Measurements from ENCODE around the gene GATA5. TPM values are rescaled to one million over a fixed set of nuclear protein-coding genes. Genes with fewer than 3 reads are reported as not detected.
"Not testable (repeated sequence)": the region's sequence is repeated elsewhere in the genome, so short reads cannot be mapped to it uniquely, and the experiment has no call there.

Gene GATA5
- total RNA-seq, 1 donor from 2014 or later, result not detected

- no peak for DNase-seq (ENCODE audit: low spot score)
- no peak overlapping the region for H3K4me3 Mint-ChIP-seq (ENCODE audit: unreplicated experiment)
- H3K9me3 Mint-ChIP-seq (ENCODE audit: low read depth), result no peaks in the 10 kb centered on the region
- H3K27me3 Mint-ChIP-seq (ENCODE audit: low read depth), result peaks cover 12% of the 10 kb centered on the region
- no peaks in the 10 kb centered on the region for H3K4me1 Mint-ChIP-seq (ENCODE audit: low read depth)
- no peaks in the 10 kb centered on the region for H3K36me3 Mint-ChIP-seq (ENCODE audit: low read depth)
- no peak for TF ChIP-seq CTCF (IDR thresholded peaks at IDR 0.05)
- H3K27ac Mint-ChIP-seq (ENCODE audit: unreplicated experiment), result no peak overlapping the region
Observed at GRCh38 chr20:62494980-62495748, 19.4 kb upstream of the GATA5 start.

- DNase-seq (ENCODE audit: low spot score), result no peak
- Mint-ChIP-seq H3K9me3 (ENCODE audit: low read depth) (no peaks in the 10 kb centered on the region), H3K27me3 (ENCODE audit: low read depth) (peaks cover 15% of the 10 kb centered on the region), H3K4me1 (ENCODE audit: low read depth) (no peaks in the 10 kb centered on the region), H3K27ac (ENCODE audit: unreplicated experiment) (no peak overlapping the region), H3K36me3 (ENCODE audit: low read depth) (no peaks in the 10 kb centered on the region), H3K4me3 (ENCODE audit: unreplicated experiment) (no peak overlapping the region)
- TF ChIP-seq CTCF (IDR thresholded peaks at IDR 0.05), result no peak
Observed at GRCh38 chr20:62494537-62494936, 18.7 kb upstream of the GATA5 start.

- no peak for DNase-seq (ENCODE audit: low spot score)
- Mint-ChIP-seq H3K27ac (ENCODE audit: unreplicated experiment) (no peak overlapping the region), H3K4me1 (ENCODE audit: low read depth) (no peaks in the 10 kb centered on the region), H3K4me3 (ENCODE audit: unreplicated experiment) (no peak overlapping the region), H3K36me3 (ENCODE audit: low read depth) (no peaks in the 10 kb centered on the region), H3K27me3 (ENCODE audit: low read depth) (peaks cover 17% of the 10 kb centered on the region), H3K9me3 (ENCODE audit: low read depth) (no peaks in the 10 kb centered on the region)
- no peak for TF ChIP-seq CTCF (IDR thresholded peaks at IDR 0.05)
Observed at GRCh38 chr20:62493886-62494285, 18.1 kb upstream of the GATA5 start.

GRCh38 chr20:62493253-62493885 is 17.6 kb upstream of the GATA5 start:
- no peak for TF ChIP-seq CTCF (IDR thresholded peaks at IDR 0.05)
- Mint-ChIP-seq H3K36me3 (ENCODE audit: low read depth) (no peaks in the 10 kb centered on the region), H3K4me3 (ENCODE audit: unreplicated experiment) (no peak overlapping the region), H3K9me3 (ENCODE audit: low read depth) (no peaks in the 10 kb centered on the region), H3K27me3 (ENCODE audit: low read depth) (peaks cover 22% of the 10 kb centered on the region), H3K27ac (ENCODE audit: unreplicated experiment) (no peak overlapping the region), H3K4me1 (ENCODE audit: low read depth) (no peaks in the 10 kb centered on the region)
- no peak for DNase-seq (ENCODE audit: low spot score)

GRCh38 chr20:62492711-62493110 is 16.9 kb upstream of the GATA5 start:
- TF ChIP-seq CTCF (IDR thresholded peaks at IDR 0.05), result no peak
- no peak for DNase-seq (ENCODE audit: low spot score)
- Mint-ChIP-seq H3K27me3 (ENCODE audit: low read depth) (peaks cover 25% of the 10 kb centered on the region), H3K36me3 (ENCODE audit: low read depth) (no peaks in the 10 kb centered on the region), H3K27ac (ENCODE audit: unreplicated experiment) (no peak overlapping the region), H3K4me1 (ENCODE audit: low read depth) (no peaks in the 10 kb centered on the region), H3K4me3 (ENCODE audit: unreplicated experiment) (no peak overlapping the region), H3K9me3 (ENCODE audit: low read depth) (no peaks in the 10 kb centered on the region)

- peaks cover 41% of the 10 kb centered on the region for H3K27me3 Mint-ChIP-seq (ENCODE audit: low read depth)
- H3K36me3 Mint-ChIP-seq (ENCODE audit: low read depth); H3K4me1 Mint-ChIP-seq (ENCODE audit: low read depth); H3K27ac Mint-ChIP-seq (ENCODE audit: unreplicated experiment); H3K4me3 Mint-ChIP-seq (ENCODE audit: unreplicated experiment); H3K9me3 Mint-ChIP-seq (ENCODE audit: low read depth); DNase-seq (ENCODE audit: low spot score): not testable (repeated sequence)
Observed at GRCh38 chr20:62490783-62491182, 15.0 kb upstream of the GATA5 start.
